EL (cell line): ENCODE results near the gene ID2.
A peak's percentile ranks its signal among the peaks of the same experiment; 100 is the strongest.

Source experiments
- DNase-seq: peaks from one replicate; pipeline ENCODE4 v3.0.0-alpha.2; 2016

Gene ID2

GRCh38 chr2:8670580-8670979, 11.3 kb upstream of the ID2 start:
- DNase-seq, result no peak

- no peak for DNase-seq
Observed at GRCh38 chr2:8671176-8671575, 10.7 kb upstream of the ID2 start.

GRCh38 chr2:8671802-8672201, 10.1 kb upstream of the ID2 start:
- DNase-seq, result no peak

- DNase-seq, result no peak
Observed at GRCh38 chr2:8672940-8673339, 8.9 kb upstream of the ID2 start.

GRCh38 chr2:8673381-8673780, 8.5 kb upstream of the ID2 start:
- no peak for DNase-seq

GRCh38 chr2:8674420-8675009, 7.3 kb upstream of the ID2 start:
- DNase-seq, result no peak

- no peak for DNase-seq
Observed at GRCh38 chr2:8675543-8675942, 6.3 kb upstream of the ID2 start.

- peak; percentile 74 for DNase-seq
Observed at GRCh38 chr2:8676191-8676920, 5.5 kb upstream of the ID2 start.

GRCh38 chr2:8676921-8677645, 4.8 kb upstream of the ID2 start:
- DNase-seq, result peak; percentile 38

- DNase-seq, result peak; percentile 75
Observed at GRCh38 chr2:8677646-8678592, 3.9 kb upstream of the ID2 start.

GRCh38 chr2:8678731-8679566, 2.9 kb upstream of the ID2 start:
- peak; percentile 92 for DNase-seq

GRCh38 chr2:8679567-8679826, 2.4 kb upstream of the ID2 start:
- no peak for DNase-seq

- DNase-seq, result peak; percentile 60
Observed at GRCh38 chr2:8679827-8680731, 1.8 kb upstream of the ID2 start.

GRCh38 chr2:8680822-8681760, 765 bp upstream of the ID2 start:
- DNase-seq, result peak; percentile 81

- peak; percentile 54 for DNase-seq
Observed at GRCh38 chr2:8682719-8683667, 1.1 kb downstream of the ID2 start.

GRCh38 chr2:8684540-8684877, 2.7 kb downstream of the ID2 start:
- DNase-seq, result peak; percentile 54

- peak; percentile 60 for DNase-seq
Observed at GRCh38 chr2:8684878-8685696, 3.2 kb downstream of the ID2 start.
